ENCODE data around the gene TAF1A.

Gene TAF1A

GRCh38 chr1:222523852-222524251, 65.9 kb downstream of the TAF1A start:
- Histone ChIP-seq H3K9ac (ENCODE audit: low read depth, low read length) (no peak overlapping the region), H3K4me3 (ENCODE audit: low read depth, low read length) (no peak overlapping the region), H3K9me3 (ENCODE audit: control insufficient read depth, insufficient read depth, low read length) (no peaks in the 10 kb centered on the region), H3K36me3 (ENCODE audit: control insufficient read depth, insufficient read depth, low read length) (no peaks in the 10 kb centered on the region), H3K27me3 (ENCODE audit: control insufficient read depth, insufficient read depth, low read length) (no peaks in the 10 kb centered on the region), H3K4me1 (ENCODE audit: control insufficient read depth, insufficient read depth, low read length) (no peaks in the 10 kb centered on the region)

- Histone ChIP-seq H3K9me3 (ENCODE audit: control insufficient read depth, insufficient read depth, low read length) (no peaks in the 10 kb centered on the region), H3K4me3 (ENCODE audit: low read depth, low read length) (no peak overlapping the region), H3K9ac (ENCODE audit: low read depth, low read length) (no peak overlapping the region), H3K27me3 (ENCODE audit: control insufficient read depth, insufficient read depth, low read length) (no peaks in the 10 kb centered on the region), H3K36me3 (ENCODE audit: control insufficient read depth, insufficient read depth, low read length) (no peaks in the 10 kb centered on the region), H3K4me1 (ENCODE audit: control insufficient read depth, insufficient read depth, low read length) (no peaks in the 10 kb centered on the region)
Observed at GRCh38 chr1:222522105-222522915, 67.4 kb downstream of the TAF1A start.

- no peaks in the 10 kb centered on the region for H3K36me3 ChIP-seq (ENCODE audit: control insufficient read depth, insufficient read depth, low read length)
- no peaks in the 10 kb centered on the region for H3K4me1 ChIP-seq (ENCODE audit: control insufficient read depth, insufficient read depth, low read length)
- H3K27me3 ChIP-seq (ENCODE audit: control insufficient read depth, insufficient read depth, low read length), result no peaks in the 10 kb centered on the region
- H3K4me3 ChIP-seq (ENCODE audit: low read depth, low read length), result no peak overlapping the region
- no peaks in the 10 kb centered on the region for H3K9me3 ChIP-seq (ENCODE audit: control insufficient read depth, insufficient read depth, low read length)
- no peak overlapping the region for H3K9ac ChIP-seq (ENCODE audit: low read depth, low read length)
Observed at GRCh38 chr1:222521299-222522104, 68.2 kb downstream of the TAF1A start.

All from iPS-15b (cell line).